ENCODE data around the gene ITPK1. TPM values are rescaled to one million over a fixed set of nuclear protein-coding genes. Genes with fewer than 3 reads are reported as not detected.

Gene ITPK1
- total RNA-seq, 2 donors from 2014 or later, result 53.8 to 85.0 TPM

DNA sequence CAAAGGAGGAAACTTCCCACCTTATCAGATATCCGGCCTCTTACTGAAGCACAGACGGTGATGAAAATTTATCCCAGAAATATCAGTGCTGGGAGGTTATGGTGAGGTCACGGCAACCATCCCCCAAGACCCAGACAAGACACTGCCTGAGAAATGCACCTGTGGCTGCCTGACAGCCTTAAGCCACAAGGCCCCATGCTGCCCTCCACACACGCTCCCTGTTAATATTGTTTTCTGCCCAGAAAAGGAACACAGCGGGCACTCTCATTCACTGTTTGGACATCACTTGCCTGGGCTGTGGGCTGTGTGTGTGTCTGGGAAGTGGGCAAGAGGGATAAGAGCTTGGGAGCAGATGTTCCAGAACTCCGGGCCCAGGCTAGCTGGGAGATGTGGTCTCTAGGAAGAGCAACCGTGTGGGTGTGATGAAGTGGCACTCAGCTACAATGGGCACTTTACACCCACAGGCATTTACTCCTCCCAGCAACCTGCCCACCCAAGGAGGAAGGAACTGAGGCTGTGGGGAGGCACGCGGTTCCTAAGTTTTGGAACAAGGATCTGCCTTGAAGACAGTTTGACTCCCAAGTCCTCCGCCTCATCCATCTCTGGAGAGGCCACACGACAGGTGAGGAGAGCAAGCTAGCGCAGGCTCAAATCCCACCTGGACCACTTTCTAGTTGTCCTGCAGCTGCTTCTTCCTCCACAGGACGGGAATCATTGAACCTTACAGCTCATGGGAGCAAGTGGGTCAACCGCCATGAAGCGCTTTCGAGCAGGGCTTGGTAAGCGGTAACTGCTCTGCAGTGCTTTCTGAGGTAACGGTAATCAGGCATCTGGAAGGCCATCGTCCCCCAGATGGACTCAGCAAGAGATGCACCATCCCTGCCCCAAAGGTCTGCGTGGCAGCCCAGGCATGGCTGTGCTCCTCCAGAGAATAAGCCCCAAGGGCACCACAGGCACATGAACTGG lies 101.4 kb downstream of the ITPK1 start:
- TF ChIP-seq, protein P1, sequence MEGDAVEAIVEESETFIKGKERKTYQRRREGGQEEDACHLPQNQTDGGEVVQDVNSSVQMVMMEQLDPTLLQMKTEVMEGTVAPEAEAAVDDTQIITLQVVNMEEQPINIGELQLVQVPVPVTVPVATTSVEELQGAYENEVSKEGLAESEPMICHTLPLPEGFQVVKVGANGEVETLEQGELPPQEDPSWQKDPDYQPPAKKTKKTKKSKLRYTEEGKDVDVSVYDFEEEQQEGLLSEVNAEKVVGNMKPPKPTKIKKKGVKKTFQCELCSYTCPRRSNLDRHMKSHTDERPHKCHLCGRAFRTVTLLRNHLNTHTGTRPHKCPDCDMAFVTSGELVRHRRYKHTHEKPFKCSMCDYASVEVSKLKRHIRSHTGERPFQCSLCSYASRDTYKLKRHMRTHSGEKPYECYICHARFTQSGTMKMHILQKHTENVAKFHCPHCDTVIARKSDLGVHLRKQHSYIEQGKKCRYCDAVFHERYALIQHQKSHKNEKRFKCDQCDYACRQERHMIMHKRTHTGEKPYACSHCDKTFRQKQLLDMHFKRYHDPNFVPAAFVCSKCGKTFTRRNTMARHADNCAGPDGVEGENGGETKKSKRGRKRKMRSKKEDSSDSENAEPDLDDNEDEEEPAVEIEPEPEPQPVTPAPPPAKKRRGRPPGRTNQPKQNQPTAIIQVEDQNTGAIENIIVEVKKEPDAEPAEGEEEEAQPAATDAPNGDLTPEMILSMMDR (IDR thresholded peaks at IDR 0.05), result no peak
- ATAC-seq (ENCODE audit: insufficient number of reproducible peaks, low FRiP score, low read depth) (no peak), DNase-seq (ENCODE audit: low spot score) (no peak)
- Histone ChIP-seq H3K36me3 (peaks cover 6% of the 10 kb centered on the region), H3K4me3 (no peak overlapping the region), H3K4me1 (ENCODE audit: control insufficient read depth in 1 of 2, low read depth in 2 of 2) (peaks cover 18 to 32% of the 10 kb centered on the region in 2 donors), H3K9me3 (no peaks in the 10 kb centered on the region), H3K27ac (peak overlapping the region in 1 of 2 donors; percentile 39), H3K27me3 (replicated peaks; ENCODE audit: insufficient read depth) (no peaks in the 10 kb centered on the region)

DNA sequence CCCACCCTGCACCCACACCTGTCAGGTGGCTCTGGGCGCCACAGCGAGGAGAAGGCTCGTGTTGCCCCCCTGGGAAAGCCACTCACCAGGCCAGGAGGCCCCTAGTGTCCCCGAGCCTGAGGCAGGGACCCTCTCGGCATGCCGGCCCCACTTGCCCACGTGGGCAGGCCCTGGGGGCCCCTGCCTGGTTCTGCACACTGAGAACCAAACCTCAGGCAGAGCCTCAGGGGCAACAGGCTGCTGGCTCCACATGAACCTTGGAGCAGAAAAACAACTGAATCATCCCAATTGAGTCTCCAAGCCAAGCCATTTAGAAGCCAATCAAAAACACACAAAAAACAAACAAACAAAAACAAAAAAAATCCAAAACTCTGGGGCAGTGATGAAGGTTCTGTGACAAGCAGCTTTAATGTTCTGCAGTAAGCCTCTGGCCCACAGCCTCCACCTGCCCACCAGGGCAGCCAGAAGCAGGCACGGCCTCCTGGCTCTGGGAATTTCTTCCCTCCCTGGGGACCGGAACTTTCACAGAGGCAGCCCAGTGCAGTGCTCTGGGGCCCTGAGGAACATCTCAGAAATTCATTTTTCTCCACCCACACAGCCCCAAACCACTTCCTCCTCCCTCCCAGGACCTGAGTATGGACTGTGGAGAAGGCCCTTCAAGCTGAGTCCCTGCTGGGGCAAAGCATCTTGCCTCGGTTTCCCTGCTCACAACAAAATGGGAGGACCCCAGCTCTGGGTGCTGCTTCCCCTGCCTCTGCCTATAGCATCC lies 102.6 kb downstream of the ITPK1 start:
- DNase-seq (ENCODE audit: low spot score), result no peak
- Histone ChIP-seq H3K9me3 (no peaks in the 10 kb centered on the region), H3K36me3 (peaks cover 6% of the 10 kb centered on the region), H3K4me1 (ENCODE audit: control insufficient read depth in 1 of 2, low read depth in 2 of 2) (peaks cover 18 to 27% of the 10 kb centered on the region in 2 donors), H3K27me3 (replicated peaks; ENCODE audit: insufficient read depth) (no peaks in the 10 kb centered on the region), H3K27ac (peak overlapping the region; percentile 39 to 45), H3K4me3 (no peak overlapping the region)
- peak; percentile 42 for ATAC-seq (ENCODE audit: insufficient number of reproducible peaks, low FRiP score, low read depth)
- TF ChIP-seq, protein P1 (IDR thresholded peaks at IDR 0.05), result no peak

DNA sequence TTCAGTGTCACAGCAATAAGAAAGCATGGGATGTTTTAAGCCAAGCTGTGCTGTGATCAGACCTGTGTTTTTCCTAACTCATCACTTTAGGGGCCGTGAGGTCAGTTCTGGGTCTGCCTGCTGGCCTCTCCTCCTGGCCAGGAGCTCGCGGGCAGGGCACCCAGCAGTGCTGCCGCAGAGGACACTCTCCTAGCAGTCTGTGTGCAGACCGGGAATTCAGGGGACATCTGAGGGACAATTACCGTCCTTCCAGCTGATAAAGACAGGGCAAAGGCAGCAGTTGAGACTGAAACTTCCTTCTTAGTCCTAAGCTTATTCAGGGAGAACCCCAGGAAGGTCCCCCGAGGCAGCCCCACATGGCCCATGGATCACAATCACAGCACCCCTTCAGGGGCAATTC lies 103.2 kb downstream of the ITPK1 start:
- Histone ChIP-seq H3K4me3 (no peak overlapping the region), H3K27me3 (replicated peaks; ENCODE audit: insufficient read depth) (no peaks in the 10 kb centered on the region), H3K9me3 (no peaks in the 10 kb centered on the region), H3K27ac (peak overlapping the region in 1 of 2 donors; percentile 39), H3K36me3 (peaks cover 6% of the 10 kb centered on the region), H3K4me1 (ENCODE audit: control insufficient read depth in 1 of 2, low read depth in 2 of 2) (peaks cover 19 to 33% of the 10 kb centered on the region in 2 donors)
- DNase-seq (ENCODE audit: low spot score) (no peak), ATAC-seq (ENCODE audit: insufficient number of reproducible peaks, low FRiP score, low read depth) (no peak)
- TF ChIP-seq, protein P1 (IDR thresholded peaks at IDR 0.05), result no peak

DNA sequence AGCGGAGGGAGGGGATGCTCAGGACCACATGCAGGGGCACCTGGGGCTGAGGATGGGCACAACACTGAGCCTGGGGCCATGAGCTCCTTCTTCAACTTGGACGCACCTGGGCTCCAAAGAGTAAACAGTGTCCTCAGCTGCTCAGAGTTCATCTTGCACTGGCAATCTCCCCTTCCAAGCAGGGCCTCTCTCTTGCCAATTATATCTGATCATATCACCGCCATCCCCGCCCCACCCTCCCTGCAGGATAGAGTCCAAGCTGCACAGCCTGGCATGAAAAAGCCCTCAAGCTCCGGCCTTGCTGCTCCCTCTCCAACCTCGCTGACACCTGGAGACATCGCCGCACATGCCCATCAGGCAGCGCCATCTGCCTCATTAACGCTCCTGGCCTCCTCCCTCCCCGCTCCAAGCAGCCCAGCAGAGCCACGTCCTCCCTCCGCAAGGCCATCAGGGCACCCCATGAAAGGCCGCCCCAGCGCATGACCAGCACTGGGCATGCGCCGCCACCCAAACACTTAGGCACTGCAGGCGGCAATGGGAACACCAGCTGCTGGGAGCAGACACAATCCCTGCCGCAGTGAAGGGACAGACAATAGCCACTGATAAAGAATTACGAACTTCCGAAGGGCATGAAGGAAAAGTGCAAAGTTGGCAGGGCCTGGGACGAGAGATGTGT lies 103.9 kb downstream of the ITPK1 start:
- Histone ChIP-seq H3K27ac (no peak overlapping the region), H3K4me3 (no peak overlapping the region), H3K4me1 (ENCODE audit: control insufficient read depth in 1 of 2, low read depth in 2 of 2) (peaks cover 24 to 40% of the 10 kb centered on the region in 2 donors), H3K27me3 (replicated peaks; ENCODE audit: insufficient read depth) (no peaks in the 10 kb centered on the region), H3K36me3 (peaks cover 6% of the 10 kb centered on the region), H3K9me3 (no peaks in the 10 kb centered on the region)
- ATAC-seq (ENCODE audit: insufficient number of reproducible peaks, low FRiP score, low read depth) (no peak), DNase-seq (ENCODE audit: low spot score) (no peak)
- TF ChIP-seq, protein P1 (IDR thresholded peaks at IDR 0.05), result no peak
